Left lobe of liver (tissue), 2 donors: ENCODE results near the gene DGCR6. TPM values are rescaled to one million over a fixed set of nuclear protein-coding genes. Genes with fewer than 3 reads are reported as not detected.
"Not testable (repeated sequence)": the region's sequence is repeated elsewhere in the genome, so short reads cannot be mapped to it uniquely, and the experiment has no call there.

ENCODE experiments used
- ATAC-seq: fragments of 200-7000 bp; cut with Tn5 transposase; one replicate; pipeline ENCODE4 v1.9.1; 2020; ENCODE audit warnings: mild to moderate bottlenecking, moderate library complexity
- DNase-seq: peaks from one replicate; pipeline ENCODE4 v3.0.0-alpha.2; 2020; ENCODE audit warnings: low spot score
- total RNA-seq: library from RNA; stranded (reverse); gene quantifications from one replicate; pipeline ENCODE4 v1.2.1, GENCODE V29; 2021
- donor health status: DM: no; HTN: no; CAD: no; lungs with moderate emphysema.
- donor health status: DM: no; HTN: yes; CAD: no.

The DGCR6 gene
- 4.2 TPM for total RNA-seq

DNA sequence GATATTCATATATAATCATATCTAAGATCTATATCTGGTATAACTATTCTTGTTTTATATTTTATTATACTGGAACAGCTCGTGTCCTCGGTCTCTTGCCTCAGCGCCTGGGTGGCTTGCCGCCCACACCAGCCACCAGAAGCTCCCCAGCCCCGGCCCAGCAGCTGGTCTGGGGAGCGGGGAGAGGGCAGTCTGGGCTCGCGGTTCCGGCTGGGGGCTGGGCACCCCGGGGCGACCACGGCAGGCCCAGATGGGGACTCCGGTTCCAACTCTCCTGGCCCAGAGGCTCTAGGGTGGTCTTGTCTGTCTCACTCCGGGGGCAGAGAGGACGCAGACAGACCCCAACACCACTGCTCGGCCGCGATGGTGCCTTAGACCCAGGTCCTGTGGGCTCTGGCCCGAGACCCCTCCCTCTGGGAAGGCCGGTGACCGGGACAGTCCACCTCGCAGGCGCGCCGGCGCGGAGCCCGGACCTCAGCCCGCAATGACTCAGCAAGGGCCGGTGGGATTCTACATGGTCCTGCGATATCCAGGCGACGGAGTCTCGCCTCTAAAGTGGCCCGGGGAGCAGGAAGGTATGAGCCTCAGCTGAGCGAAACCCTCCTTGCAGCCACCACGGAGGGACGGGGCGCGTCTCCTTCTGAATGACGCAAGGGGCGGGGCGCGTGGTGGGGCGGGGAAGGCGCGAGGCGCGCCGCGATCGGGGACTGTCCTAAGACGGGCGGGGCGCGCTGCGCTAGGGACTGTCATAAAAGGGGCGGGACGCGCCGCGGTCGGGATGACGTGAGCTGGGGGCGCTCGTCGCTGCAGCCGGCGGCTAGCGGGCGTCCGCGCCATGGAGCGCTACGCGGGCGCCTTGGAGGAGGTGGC lies at the start of gene DGCR6:
Gene DGCR6, plus strand, starts transcription at position 781 of the 870 bp plus-strand sequence. Its CDS starts 55 bp downstream, at position 836.
- DNase-seq (no peak), ATAC-seq (peak; percentile 94)

DNA sequence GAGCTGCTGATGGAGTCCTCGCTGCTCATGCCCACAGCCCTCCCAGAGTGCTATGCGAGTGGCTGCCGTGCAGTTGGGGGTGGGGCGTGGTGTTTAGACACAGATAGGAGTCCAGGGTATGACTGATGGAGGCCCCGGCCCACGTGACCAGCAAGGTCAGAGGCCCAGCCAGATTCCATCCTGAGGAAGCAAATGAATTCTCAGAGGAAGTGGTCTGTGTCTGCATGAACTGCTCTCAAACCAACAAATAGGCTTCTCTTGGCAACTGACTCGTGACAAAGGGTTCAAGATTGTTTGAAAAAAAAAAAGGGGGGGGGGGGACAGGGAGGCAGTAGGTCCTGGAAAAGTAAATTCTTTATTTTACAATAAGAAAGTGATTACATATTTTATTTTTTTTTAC lies 46.8 kb upstream of the DGCR6 start:
- ATAC-seq: not testable (repeated sequence)

GRCh38 chr22:18881260-18881659 lies 24.9 kb upstream of the DGCR6 start:
- not testable (repeated sequence) for DNase-seq

More for the DNA sequence above, 46.8 kb upstream of the DGCR6 start:
- DNase-seq: not testable (repeated sequence)

GRCh38 chr22:18884465-18884864 lies 21.7 kb upstream of the DGCR6 start:
- not testable (repeated sequence) for DNase-seq, ATAC-seq

More at GRCh38 chr22:18881260-18881659, 24.9 kb upstream of the DGCR6 start:
- ATAC-seq: not testable (repeated sequence)

- no peak for ATAC-seq
- DNase-seq: no peak
Measured at GRCh38 chr22:18888115-18888514, 18.0 kb upstream of the DGCR6 start.

DNA sequence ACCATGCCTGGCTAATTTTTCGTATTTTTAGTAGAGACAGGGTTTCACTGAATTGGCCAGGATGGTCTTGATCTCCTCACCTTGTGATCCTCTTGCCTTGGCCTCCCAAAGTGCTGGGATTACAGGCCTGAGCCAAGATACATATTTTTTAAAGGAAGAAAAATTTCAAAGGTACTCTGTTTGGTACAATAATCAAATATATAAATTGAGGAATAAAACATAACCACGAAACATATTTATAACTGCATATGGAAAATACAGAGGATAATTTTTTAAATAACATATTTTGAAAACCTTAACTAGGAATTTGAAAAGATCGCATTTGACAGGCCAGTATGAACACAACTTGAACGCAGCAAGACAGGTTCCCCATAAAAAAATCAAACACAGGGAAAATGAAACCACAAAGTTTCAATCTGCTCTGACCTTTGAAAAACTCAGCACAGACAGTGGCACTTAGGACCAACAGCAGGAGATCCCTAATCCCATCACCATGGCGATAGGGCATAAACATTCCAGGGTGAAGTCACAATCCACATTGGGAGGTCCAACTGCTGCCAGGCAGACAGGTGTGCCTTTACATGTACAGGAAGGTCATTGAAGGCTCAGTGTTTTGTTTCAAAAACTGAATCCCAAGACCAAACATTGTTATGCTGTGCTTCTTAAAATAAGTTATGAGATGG lies 15.5 kb upstream of the DGCR6 start:
- not testable (repeated sequence) for ATAC-seq, DNase-seq

DNA sequence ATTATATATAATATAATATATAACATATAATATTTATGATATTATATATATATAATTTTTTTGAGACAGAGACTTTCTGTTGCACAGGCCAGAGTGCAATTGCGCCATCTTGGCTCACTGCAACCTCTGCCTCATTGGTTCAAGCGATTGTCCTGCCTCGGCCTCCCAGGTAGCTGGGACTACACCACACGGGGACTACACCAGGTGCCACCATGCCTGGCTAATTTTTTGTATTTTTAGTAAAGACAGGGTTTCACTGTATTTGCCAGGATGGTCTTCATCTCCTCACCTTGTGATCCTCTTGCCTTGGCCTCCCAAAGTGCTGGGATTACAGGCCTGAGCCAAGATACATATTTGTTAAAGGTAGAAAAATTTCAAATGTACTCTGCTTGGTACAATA lies 12.3 kb upstream of the DGCR6 start:
- DNase-seq, ATAC-seq: not testable (repeated sequence)

- not testable (repeated sequence) for ATAC-seq, DNase-seq
Measured at GRCh38 chr22:18896037-18896657, 10.0 kb upstream of the DGCR6 start.

GRCh38 chr22:18906410-18906745 lies 258 bp downstream of the DGCR6 start:
- DNase-seq: not testable (repeated sequence)
- ATAC-seq: peak; percentile 51

DNA sequence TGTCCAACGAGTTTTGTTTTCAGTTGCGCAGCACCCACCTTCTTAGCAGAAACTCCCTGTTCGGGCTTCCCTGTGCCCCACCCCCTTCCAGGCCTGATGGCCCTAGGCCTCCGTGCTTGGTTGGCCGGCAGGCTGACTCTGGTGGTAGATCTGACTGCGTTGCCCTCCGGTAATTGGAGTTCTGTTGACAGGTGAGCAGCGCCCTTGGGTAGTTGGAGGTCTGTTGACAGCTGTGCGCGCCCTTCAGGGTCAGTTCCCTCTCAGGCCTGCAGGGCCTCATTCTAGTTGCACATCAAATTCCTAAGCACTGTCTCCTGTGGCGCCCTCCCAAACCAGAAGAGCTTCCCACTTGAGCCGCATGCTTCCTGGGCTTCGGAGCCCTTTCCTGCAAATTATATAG lies 776 bp downstream of the DGCR6 start:
- DNase-seq (no peak), ATAC-seq (no peak)

DNA sequence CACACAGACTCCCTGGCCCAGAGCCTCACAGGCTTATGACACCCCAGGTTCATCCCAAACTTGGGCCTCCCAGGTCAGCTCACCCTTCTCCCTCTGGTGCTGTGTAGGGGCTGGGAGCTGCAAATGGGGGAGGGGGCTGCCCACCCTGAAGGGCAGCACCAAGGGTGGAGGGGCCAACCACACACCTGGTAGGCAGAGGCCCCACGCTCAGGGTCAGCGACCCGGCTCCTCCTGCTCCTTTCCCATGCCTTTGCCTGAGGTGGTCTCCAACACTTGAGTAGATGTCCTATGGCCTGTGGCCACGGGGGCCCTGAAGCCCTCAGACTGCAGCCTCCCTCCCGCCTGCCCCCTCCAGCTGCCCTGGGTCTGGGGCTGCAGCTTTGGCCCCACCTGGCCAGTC lies 3.4 kb downstream of the DGCR6 start:
- DNase-seq: no peak
- ATAC-seq: no peak

- peak; percentile 53 for ATAC-seq
- DNase-seq: not testable (repeated sequence)
Measured at GRCh38 chr22:18911535-18911934, 5.4 kb downstream of the DGCR6 start.

GRCh38 chr22:18912264-18912946 lies 6.3 kb downstream of the DGCR6 start:
- ATAC-seq: peak; percentile 83
- not testable (repeated sequence) for DNase-seq

DNA sequence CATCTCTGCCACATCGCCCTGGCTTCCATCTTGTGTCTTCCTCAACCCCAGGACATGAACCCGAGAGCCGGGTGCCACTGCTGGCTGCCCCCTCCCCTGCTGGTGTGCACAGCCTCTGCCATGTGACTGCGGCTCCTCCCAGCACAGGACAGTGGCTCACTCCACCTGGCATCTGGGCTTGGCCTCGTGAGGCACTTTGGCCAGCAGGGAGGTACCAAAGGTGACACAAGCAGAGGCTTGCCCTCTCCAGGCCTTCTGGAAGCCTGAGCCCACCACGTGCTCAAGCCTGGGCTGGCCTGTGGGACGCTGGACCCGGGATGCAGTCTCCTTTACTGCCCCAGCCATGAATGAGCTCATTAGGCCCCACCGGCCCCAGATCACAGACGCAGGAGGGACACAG lies 8.4 kb downstream of the DGCR6 start:
- ATAC-seq: peak; percentile 63

DNA sequence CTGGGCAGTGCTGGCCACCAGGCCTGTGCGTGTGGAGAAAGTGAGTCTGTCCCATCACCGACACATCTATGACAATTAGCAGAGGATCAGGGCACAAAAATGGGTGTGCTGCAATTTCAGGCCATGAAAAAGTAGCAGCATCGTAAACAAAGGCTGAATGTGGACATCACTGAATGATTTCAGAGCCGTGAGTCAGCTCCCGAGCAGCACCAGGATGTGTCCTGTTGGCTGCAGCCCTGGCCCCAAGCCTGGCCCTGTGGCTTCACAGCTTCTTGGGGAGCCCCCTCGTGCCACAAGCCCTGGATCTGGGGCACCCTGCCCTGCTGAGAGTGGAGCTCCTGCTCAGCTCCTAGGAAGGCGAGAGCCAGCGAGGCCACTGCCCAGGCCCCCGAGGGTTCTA lies 9.4 kb downstream of the DGCR6 start:
- DNase-seq, ATAC-seq: not testable (repeated sequence)

More for the DNA sequence above, 8.4 kb downstream of the DGCR6 start:
- not testable (repeated sequence) for DNase-seq

DNA sequence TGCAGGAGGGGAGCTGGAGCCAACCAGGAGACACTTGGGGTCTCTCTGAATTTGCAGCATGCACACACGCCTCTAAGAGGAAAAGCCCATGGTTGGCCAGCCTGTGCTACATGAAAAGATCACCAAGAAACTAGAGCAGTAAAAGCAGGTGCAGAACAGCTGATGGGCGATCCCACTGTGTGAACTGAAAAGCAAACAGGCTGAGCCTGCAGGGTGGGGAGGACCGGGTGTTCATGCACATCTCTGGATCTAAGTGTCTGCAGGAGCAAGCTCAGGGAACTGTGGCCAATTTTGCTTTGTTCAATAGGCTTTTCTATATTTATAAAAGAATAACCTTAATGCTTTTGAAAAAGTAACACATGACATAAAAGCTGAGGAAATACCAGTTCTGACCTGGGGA lies 11.7 kb downstream of the DGCR6 start:
- not testable (repeated sequence) for ATAC-seq, DNase-seq

DNA sequence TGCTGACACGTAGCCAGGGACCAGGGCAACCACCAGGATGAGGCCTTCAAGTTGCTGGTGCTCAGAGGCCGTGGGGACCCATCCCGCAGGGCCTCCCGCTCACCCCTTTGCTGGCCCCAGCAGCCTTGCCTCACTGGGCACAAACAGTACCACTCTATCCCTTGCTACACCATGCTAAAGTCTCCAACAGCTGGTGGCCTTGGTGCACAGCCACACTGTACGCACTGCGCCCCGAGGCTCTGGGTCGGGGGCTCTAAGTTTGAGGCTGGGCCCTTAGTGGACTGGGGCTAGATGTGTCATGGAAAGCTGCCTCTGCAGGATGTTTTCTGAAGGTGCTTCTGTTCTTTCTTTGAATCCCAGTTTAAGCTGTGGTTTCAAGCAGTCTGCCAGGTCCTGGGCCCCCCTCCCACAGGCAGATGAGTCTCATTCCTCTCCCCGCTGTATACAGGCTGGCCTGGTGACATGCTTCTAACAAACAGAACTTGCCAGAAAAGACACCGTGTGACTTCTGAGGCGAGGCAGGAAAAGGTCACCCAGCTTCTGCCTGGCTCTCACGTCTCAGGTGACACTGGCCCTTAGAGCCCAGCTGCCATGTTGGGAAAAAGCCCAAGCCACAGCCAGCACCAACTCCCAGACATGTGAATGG lies 14.3 kb downstream of the DGCR6 start:
- peak; percentile 15 for ATAC-seq
- not testable (repeated sequence) for DNase-seq

DNA sequence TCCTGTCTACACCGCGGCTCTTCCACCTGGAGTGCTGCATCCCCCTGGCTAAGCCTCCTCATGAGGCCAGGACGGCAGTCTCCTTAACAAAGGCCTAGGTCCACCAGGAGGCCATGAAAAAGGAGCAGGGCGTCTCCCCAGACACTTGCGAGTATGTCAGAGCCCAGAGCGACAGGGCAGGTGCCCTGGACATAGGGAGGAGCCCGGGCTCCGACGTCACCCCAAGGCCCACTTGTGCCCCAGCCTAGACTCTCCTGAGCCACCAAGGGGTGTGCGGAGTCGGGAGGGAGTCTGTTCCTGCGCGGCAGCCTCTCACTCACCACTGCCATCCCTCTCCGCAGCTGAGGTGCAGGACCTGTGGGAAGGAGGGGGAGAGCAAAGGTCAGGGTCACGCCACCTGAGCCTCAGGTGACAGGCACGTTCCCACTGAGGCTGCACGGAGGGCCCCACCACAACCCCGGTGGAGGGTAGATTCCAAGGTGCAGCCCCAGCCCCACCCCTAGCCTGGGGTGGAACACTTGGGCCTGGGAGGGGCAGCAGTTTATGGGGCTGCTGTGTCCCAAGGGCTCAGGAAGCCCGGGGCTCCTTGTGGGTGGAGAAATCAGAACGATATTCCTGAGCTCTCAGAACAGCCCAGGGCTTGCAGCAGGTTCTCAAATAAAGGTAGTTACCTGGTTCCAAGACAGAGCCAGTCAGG lies 19.4 kb downstream of the DGCR6 start:
- DNase-seq (no peak), ATAC-seq (no peak)

DNA sequence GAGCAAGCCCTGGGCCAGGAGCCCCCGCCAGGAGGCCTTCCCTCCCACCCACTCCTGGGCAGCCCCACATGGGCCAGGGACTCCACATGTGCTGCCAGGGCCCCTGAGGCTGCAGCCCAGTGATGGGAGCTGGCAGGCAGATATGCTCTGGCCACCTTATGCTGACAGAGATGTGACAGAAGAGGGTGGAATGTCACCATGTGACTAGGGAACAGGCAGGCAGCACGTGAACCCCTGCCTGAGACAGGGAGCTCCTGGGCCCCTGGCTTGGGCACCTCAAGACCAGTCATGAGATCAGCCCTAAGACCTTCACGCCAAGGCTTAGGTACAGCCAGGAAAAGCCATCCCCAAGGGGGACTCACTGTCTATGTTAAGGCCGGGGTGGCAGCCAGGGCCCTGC lies 20.9 kb downstream of the DGCR6 start:
- DNase-seq (no peak), ATAC-seq (no peak)

- ATAC-seq (no peak), DNase-seq (no peak)
Measured at GRCh38 chr22:18927573-18927972, 21.5 kb downstream of the DGCR6 start.
